ENCODE measurements around the gene SEC22A.
A peak's percentile ranks its signal among the peaks of the same experiment; 100 is the strongest.

The SEC22A gene

DNA sequence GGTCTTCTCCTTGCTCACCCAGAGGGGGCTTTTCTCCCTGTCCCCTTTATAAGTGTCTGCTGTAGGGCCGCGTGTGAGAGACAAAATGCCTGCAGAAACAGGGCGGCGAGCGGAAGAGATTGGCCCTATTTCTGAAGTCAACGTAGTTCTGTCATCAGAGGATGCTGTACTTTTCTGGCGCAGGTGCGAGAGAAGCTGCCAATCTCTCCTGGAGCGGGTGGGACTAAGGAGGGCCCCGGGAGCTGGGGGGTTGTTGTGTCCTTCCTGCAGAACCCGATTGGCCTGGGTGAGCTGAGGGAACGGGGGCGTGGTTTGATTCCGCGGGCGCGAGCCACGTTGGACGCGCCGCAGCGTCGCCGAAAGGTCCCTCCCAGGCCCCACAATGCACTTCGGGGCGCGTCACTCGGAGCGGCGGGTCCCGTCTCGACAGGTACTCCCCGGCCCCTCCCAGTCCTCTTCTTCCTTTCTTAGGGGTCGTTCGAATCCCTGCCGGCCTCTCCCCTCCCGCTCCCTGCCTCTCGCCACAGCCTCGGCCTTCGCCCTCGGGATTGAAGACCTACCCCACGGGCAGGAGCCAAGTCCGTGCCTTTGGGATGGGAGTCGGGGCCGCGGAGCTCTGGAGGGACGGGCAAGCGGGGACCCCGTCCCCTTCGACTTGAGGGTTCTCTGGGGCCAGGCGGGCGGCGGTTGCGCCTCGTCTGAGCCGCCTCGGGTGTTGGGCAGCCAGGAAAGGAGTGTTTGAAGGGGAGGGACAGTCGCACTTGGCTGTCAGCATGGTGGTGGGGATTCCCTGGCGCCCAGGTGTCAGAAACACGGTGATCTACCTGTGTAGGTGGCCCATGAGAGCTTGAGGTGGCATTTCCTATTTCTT, at the start of gene SEC22A:
Gene SEC22A (plus strand): TSS at position 387 of the 871 bp plus-strand sequence. CDS start 7,275 bp downstream, outside the sequence.
- Histone ChIP-seq H3K9me3 (no peaks in the 10 kb centered on the region), H3K4me1 (peaks cover 3% of the 10 kb centered on the region; the same call in 1 of the 2 replicates), H3K4me3 (peak within 1 kb of the TSS; percentile 96), H3K27me3 (ENCODE audit: low read depth) (no peaks in the 10 kb centered on the region), H3K36me3 (replicated peaks) (no peaks in the 10 kb centered on the region; the same call in 1 of the 2 replicates)
- in situ Hi-C loops (cut with MboI; ENCODE audit: low sequenced_read_pairs), result no loop called here
- DNase-seq (ENCODE audit: low spot score in 2 of 2), result peak; percentile 95 to 98

- Histone ChIP-seq H3K27me3 (ENCODE audit: low read depth) (no peaks in the 10 kb centered on the region), H3K9me3 (no peaks in the 10 kb centered on the region), H3K36me3 (replicated peaks) (peaks cover 30% of the 10 kb centered on the region), H3K4me3 (no peak overlapping the region), H3K4me1 (no peaks in the 10 kb centered on the region)
- in situ Hi-C loops (cut with MboI; ENCODE audit: low sequenced_read_pairs), result no loop called here
- no peak for DNase-seq (ENCODE audit: low spot score in 2 of 2)
These were observed 49.1 kb upstream of the SEC22A start for GRCh38 chr3:123152687-123153086.

GRCh38 chr3:123153125-123154019, 48.4 kb upstream of the SEC22A start:
- Histone ChIP-seq H3K27me3 (ENCODE audit: low read depth) (no peaks in the 10 kb centered on the region), H3K4me1 (no peaks in the 10 kb centered on the region), H3K36me3 (replicated peaks) (peaks cover 32% of the 10 kb centered on the region), H3K4me3 (no peak overlapping the region), H3K9me3 (no peaks in the 10 kb centered on the region)
- in situ Hi-C loops (cut with MboI; ENCODE audit: low sequenced_read_pairs), result no loop called here
- DNase-seq (ENCODE audit: low spot score in 2 of 2), result no peak

- in situ Hi-C loops (cut with MboI; ENCODE audit: low sequenced_read_pairs), result no loop called here
- no peaks in the 10 kb centered on the region for H3K9me3 ChIP-seq
- no peak for DNase-seq (ENCODE audit: low spot score in 2 of 2)
These were observed 47.4 kb upstream of the SEC22A start for GRCh38 chr3:123154020-123154985.

GRCh38 chr3:123155471-123156011, 46.2 kb upstream of the SEC22A start:
- H3K36me3 ChIP-seq (replicated peaks), result peaks cover 38% of the 10 kb centered on the region
- H3K27me3 ChIP-seq (ENCODE audit: low read depth), result no peaks in the 10 kb centered on the region
- H3K4me1 ChIP-seq, result no peaks in the 10 kb centered on the region
- DNase-seq (ENCODE audit: low spot score in 2 of 2), result no peak
- in situ Hi-C loops (cut with MboI; ENCODE audit: low sequenced_read_pairs), result no loop called here
- no peak overlapping the region for H3K4me3 ChIP-seq
- no peaks in the 10 kb centered on the region for H3K9me3 ChIP-seq

More at GRCh38 chr3:123154020-123154985, 47.4 kb upstream of the SEC22A start:
- no peaks in the 10 kb centered on the region for H3K27me3 ChIP-seq (ENCODE audit: low read depth)
- no peak overlapping the region for H3K4me3 ChIP-seq
- no peaks in the 10 kb centered on the region for H3K4me1 ChIP-seq
- peaks cover 34% of the 10 kb centered on the region for H3K36me3 ChIP-seq (replicated peaks)

DNA sequence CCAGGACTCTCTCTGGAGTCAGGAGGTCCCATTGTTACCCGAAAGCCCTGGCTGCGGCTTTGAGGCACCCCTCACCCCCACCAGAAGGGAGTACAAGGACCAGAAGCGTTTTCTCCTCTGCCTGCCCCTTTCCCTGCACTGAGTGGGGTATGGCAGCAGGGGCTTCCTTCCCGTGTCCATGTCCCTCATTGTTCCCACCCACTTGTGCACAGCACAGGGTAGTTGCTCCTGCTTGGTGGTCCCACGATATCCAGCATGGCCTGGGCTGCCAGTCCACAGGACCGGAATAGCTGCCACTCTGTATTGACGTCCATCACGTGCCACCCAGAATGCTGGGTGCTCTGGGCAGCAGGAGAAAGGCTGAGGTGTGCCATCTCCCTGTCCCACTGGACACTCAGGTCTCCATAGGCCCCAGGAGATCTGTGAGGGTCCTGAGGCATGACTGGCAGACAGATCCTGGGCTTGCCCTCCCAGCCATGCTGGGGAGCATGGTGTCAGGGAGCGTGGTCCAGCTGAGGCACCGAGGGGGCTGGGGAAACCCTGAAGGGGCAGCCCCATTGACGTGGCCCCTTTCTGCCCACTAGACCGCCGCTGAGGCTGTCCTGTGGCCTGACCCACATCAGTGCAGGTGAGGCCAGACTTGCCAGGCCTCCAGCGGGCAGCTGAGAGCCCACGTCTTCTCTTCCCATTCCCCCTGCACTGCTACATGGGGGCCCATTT, 45.3 kb upstream of the SEC22A start:
- H3K9me3 ChIP-seq, result no peaks in the 10 kb centered on the region
- H3K4me3 ChIP-seq, result no peak overlapping the region
- H3K27me3 ChIP-seq (ENCODE audit: low read depth), result no peaks in the 10 kb centered on the region
- in situ Hi-C loops (cut with MboI; ENCODE audit: low sequenced_read_pairs), result no loop called here
- peaks cover 37% of the 10 kb centered on the region for H3K36me3 ChIP-seq (replicated peaks)
- DNase-seq (ENCODE audit: low spot score in 2 of 2), result no peak
- no peaks in the 10 kb centered on the region for H3K4me1 ChIP-seq

- DNase-seq (ENCODE audit: low spot score in 2 of 2), result no peak
- in situ Hi-C loops (cut with MboI; ENCODE audit: low sequenced_read_pairs), result no loop called here
- no peaks in the 10 kb centered on the region for H3K27me3 ChIP-seq (ENCODE audit: low read depth)
- no peaks in the 10 kb centered on the region for H3K9me3 ChIP-seq
- H3K4me1 ChIP-seq, result no peaks in the 10 kb centered on the region
- H3K4me3 ChIP-seq, result no peak overlapping the region
- peaks cover 40% of the 10 kb centered on the region for H3K36me3 ChIP-seq (replicated peaks)
These were observed 44.5 kb upstream of the SEC22A start for GRCh38 chr3:123157209-123157597.

GRCh38 chr3:123157598-123158287, 44.0 kb upstream of the SEC22A start:
- Histone ChIP-seq H3K4me1 (no peaks in the 10 kb centered on the region), H3K36me3 (replicated peaks) (peaks cover 40% of the 10 kb centered on the region), H3K4me3 (no peak overlapping the region), H3K27me3 (ENCODE audit: low read depth) (no peaks in the 10 kb centered on the region), H3K9me3 (no peaks in the 10 kb centered on the region)
- in situ Hi-C loops (cut with MboI; ENCODE audit: low sequenced_read_pairs), result no loop called here
- no peak for DNase-seq (ENCODE audit: low spot score in 2 of 2)

DNA sequence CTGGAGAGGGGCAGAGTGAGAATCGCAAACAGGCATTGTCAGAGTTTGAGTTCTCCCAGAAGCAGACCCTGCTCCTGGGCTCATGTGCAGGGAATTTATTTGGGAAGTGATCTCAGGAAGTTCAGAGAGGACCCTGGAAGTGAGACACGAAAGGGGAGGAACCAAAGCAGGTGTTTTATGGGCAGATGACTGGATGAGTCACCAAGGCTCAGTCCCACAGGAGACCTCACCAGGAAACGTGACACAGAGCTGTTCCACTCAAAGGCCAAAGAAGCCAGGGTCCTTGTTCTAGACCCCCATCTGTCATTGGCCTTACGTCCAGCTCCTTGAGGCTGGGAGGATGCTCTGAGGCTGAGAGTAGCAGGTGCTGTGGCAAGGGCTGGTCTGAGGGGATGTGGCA, 43.4 kb upstream of the SEC22A start:
- H3K9me3 ChIP-seq, result no peaks in the 10 kb centered on the region
- H3K4me3 ChIP-seq, result no peak overlapping the region
- in situ Hi-C loops (cut with MboI; ENCODE audit: low sequenced_read_pairs), result no loop called here
- H3K4me1 ChIP-seq, result no peaks in the 10 kb centered on the region
- peaks cover 36% of the 10 kb centered on the region for H3K36me3 ChIP-seq (replicated peaks)
- no peaks in the 10 kb centered on the region for H3K27me3 ChIP-seq (ENCODE audit: low read depth)
- no peak for DNase-seq (ENCODE audit: low spot score in 2 of 2)

GRCh38 chr3:123158899-123159390, 42.8 kb upstream of the SEC22A start:
- in situ Hi-C loops (cut with MboI; ENCODE audit: low sequenced_read_pairs), result no loop called here
- no peak for DNase-seq (ENCODE audit: low spot score in 2 of 2)
- no peak overlapping the region for H3K4me3 ChIP-seq
- H3K9me3 ChIP-seq, result no peaks in the 10 kb centered on the region
- no peaks in the 10 kb centered on the region for H3K27me3 ChIP-seq (ENCODE audit: low read depth)
- H3K4me1 ChIP-seq, result no peaks in the 10 kb centered on the region
- H3K36me3 ChIP-seq (replicated peaks), result peaks cover 36% of the 10 kb centered on the region

GRCh38 chr3:123159926-123160635, 41.7 kb upstream of the SEC22A start:
- Histone ChIP-seq H3K9me3 (no peaks in the 10 kb centered on the region), H3K27me3 (ENCODE audit: low read depth) (no peaks in the 10 kb centered on the region), H3K4me1 (no peaks in the 10 kb centered on the region), H3K4me3 (no peak overlapping the region), H3K36me3 (replicated peaks) (peaks cover 34% of the 10 kb centered on the region)
- DNase-seq (ENCODE audit: low spot score in 2 of 2), result no peak
- in situ Hi-C loops (cut with MboI; ENCODE audit: low sequenced_read_pairs), result no loop called here
